HG03139 (cell line): Measurements from ENCODE around the gene CAMK2B.

Source experiments
- ATAC-seq: cut with Tn5 transposase; IDR thresholded peaks from one replicate; pipeline ENCODE4 v1.9.1; 2021; ENCODE audit not compliant: unreplicated experiment

Gene CAMK2B

GRCh38 chr7:44287488-44288380 is 37.7 kb downstream of the CAMK2B start:
- no peak for ATAC-seq

GRCh38 chr7:44286618-44287487 is 38.5 kb downstream of the CAMK2B start:
- no peak for ATAC-seq

- no peak for ATAC-seq
Observed at GRCh38 chr7:44286182-44286617, 39.2 kb downstream of the CAMK2B start.

GRCh38 chr7:44285561-44285960 is 39.8 kb downstream of the CAMK2B start:
- no peak for ATAC-seq

GRCh38 chr7:44284881-44285541 is 40.4 kb downstream of the CAMK2B start:
- no peak for ATAC-seq

- ATAC-seq, result no peak
Observed at GRCh38 chr7:44284216-44284615, 41.2 kb downstream of the CAMK2B start.

- no peak for ATAC-seq
Observed at GRCh38 chr7:44283381-44284211, 41.8 kb downstream of the CAMK2B start.

GRCh38 chr7:44282601-44283171 is 42.7 kb downstream of the CAMK2B start:
- no peak for ATAC-seq

- no peak for ATAC-seq
Observed at GRCh38 chr7:44281811-44282600, 43.4 kb downstream of the CAMK2B start.

- ATAC-seq, result no peak
Observed at GRCh38 chr7:44280993-44281721, 44.2 kb downstream of the CAMK2B start.

- no peak for ATAC-seq
Observed at GRCh38 chr7:44280636-44280992, 44.8 kb downstream of the CAMK2B start.

- no peak for ATAC-seq
Observed at GRCh38 chr7:44279731-44280505, 45.5 kb downstream of the CAMK2B start.

- ATAC-seq, result no peak
Observed at GRCh38 chr7:44279286-44279685, 46.1 kb downstream of the CAMK2B start.

- ATAC-seq, result no peak
Observed at GRCh38 chr7:44278451-44279161, 46.8 kb downstream of the CAMK2B start.

GRCh38 chr7:44277851-44278250 is 47.5 kb downstream of the CAMK2B start:
- ATAC-seq, result no peak

GRCh38 chr7:44277391-44277790 is 48.0 kb downstream of the CAMK2B start:
- ATAC-seq, result no peak

- no peak for ATAC-seq
Observed at GRCh38 chr7:44276571-44277221, 48.7 kb downstream of the CAMK2B start.
